ENCODE results near the gene GAREM2. TPM values are rescaled to one million over a fixed set of nuclear protein-coding genes. Genes with fewer than 3 reads are reported as not detected.

Gene GAREM2
- total and polyA plus RNA-seq, 4 donors, result 1.3 to 7.7 (median 3.8) TPM

GRCh38 chr2:26144031-26144430 is 28.9 kb upstream of the GAREM2 start:
- WGBS, 2 donors, result 62 to 71% methylated on average over 7 of the region's 7 CpGs

GRCh38 chr2:26144953-26145680 is 27.8 kb upstream of the GAREM2 start:
- WGBS, 2 donors, result 21 to 24% methylated on average over 11 of the region's 11 CpGs
- H3K36me3 ChIP-seq (ENCODE audit: control insufficient read depth in 1 of 2, insufficient read depth in 2 of 2, low read length in 1 of 2), result no peaks in the 10 kb centered on the region
- ATAC-seq (ENCODE audit: low FRiP score), result peak; percentile 54
- H3K9me3 ChIP-seq (ENCODE audit: control insufficient read depth, low read length), result no peaks in the 10 kb centered on the region
- no peaks in the 10 kb centered on the region for H3K4me1 ChIP-seq (ENCODE audit: control insufficient read depth in 1 of 2, insufficient read depth in 2 of 2, low read length in 2 of 2)
- H3K27ac ChIP-seq (ENCODE audit: low read depth in 1 of 2, low read length in 2 of 2), result no peak overlapping the region
- intact Hi-C loops (cut with DNase I), result loop anchor here (1.0 to 5.0 kb wide), 3 partner anchors 154 to 194 kb away; no protein-coding TSS in a partner anchor
- DNase-seq, result peak; percentile 59 to 79
- H3K4me3 ChIP-seq (ENCODE audit: low read length in 2 of 2), result no peak overlapping the region
- no peaks in the 10 kb centered on the region for H3K27me3 ChIP-seq (ENCODE audit: control insufficient read depth in 1 of 2, insufficient read depth in 2 of 2, low read length in 1 of 2)

More at GRCh38 chr2:26144031-26144430, 28.9 kb upstream of the GAREM2 start:
- no peaks in the 10 kb centered on the region for H3K9me3 ChIP-seq (ENCODE audit: control insufficient read depth, low read length)
- no peak for ATAC-seq (ENCODE audit: low FRiP score)
- no peaks in the 10 kb centered on the region for H3K36me3 ChIP-seq (ENCODE audit: control insufficient read depth in 1 of 2, insufficient read depth in 2 of 2, low read length in 1 of 2)
- DNase-seq, result no peak
- H3K27ac ChIP-seq (ENCODE audit: low read depth in 1 of 2, low read length in 2 of 2), result no peak overlapping the region
- H3K4me1 ChIP-seq (ENCODE audit: control insufficient read depth in 1 of 2, insufficient read depth in 2 of 2, low read length in 2 of 2), result no peaks in the 10 kb centered on the region
- intact Hi-C loops (cut with DNase I), result loop anchor here in 1 of 2 donors (2.0 kb wide), 1 partner anchor 193 kb away; no protein-coding TSS in a partner anchor
- no peak overlapping the region for H3K4me3 ChIP-seq (ENCODE audit: low read length in 2 of 2)
- H3K27me3 ChIP-seq (ENCODE audit: control insufficient read depth in 1 of 2, insufficient read depth in 2 of 2, low read length in 1 of 2), result no peaks in the 10 kb centered on the region

- 28 to 39% methylated on average over 2 of the region's 2 CpGs for WGBS, 2 donors
- intact Hi-C loops (cut with DNase I), result loop anchor here in 1 of 2 donors (5.0 kb wide), 1 partner anchor 196 kb away; no protein-coding TSS in a partner anchor
Measured at GRCh38 chr2:26148501-26148900, 24.4 kb upstream of the GAREM2 start.

GRCh38 chr2:26150243-26150642 is 22.6 kb upstream of the GAREM2 start:
- DNase-seq, result no peak
- no peak overlapping the region for H3K27ac ChIP-seq (ENCODE audit: low read depth in 1 of 2, low read length in 2 of 2)
- WGBS, 2 donors, result 79 to 82% methylated on average over 12 of the region's 12 CpGs
- no peaks in the 10 kb centered on the region for H3K4me1 ChIP-seq (ENCODE audit: control insufficient read depth in 1 of 2, insufficient read depth in 2 of 2, low read length in 2 of 2)
- H3K4me3 ChIP-seq (ENCODE audit: low read length in 2 of 2), result no peak overlapping the region
- H3K36me3 ChIP-seq (ENCODE audit: control insufficient read depth in 1 of 2, insufficient read depth in 2 of 2, low read length in 1 of 2), result no peaks in the 10 kb centered on the region
- no peaks in the 10 kb centered on the region for H3K9me3 ChIP-seq (ENCODE audit: control insufficient read depth, low read length)
- intact Hi-C loops (cut with DNase I), result no loop called here
- H3K27me3 ChIP-seq (ENCODE audit: control insufficient read depth in 1 of 2, insufficient read depth in 2 of 2, low read length in 1 of 2), result no peaks in the 10 kb centered on the region
- ATAC-seq (ENCODE audit: low FRiP score), result no peak

More at GRCh38 chr2:26148501-26148900, 24.4 kb upstream of the GAREM2 start:
- no peak overlapping the region for H3K27ac ChIP-seq (ENCODE audit: low read depth in 1 of 2, low read length in 2 of 2)
- DNase-seq (no peak), ATAC-seq (ENCODE audit: low FRiP score) (no peak)
- no peaks in the 10 kb centered on the region for H3K36me3 ChIP-seq (ENCODE audit: control insufficient read depth in 1 of 2, insufficient read depth in 2 of 2, low read length in 1 of 2)
- no peaks in the 10 kb centered on the region for H3K27me3 ChIP-seq (ENCODE audit: control insufficient read depth in 1 of 2, insufficient read depth in 2 of 2, low read length in 1 of 2)
- H3K4me1 ChIP-seq (ENCODE audit: control insufficient read depth in 1 of 2, insufficient read depth in 2 of 2, low read length in 2 of 2), result no peaks in the 10 kb centered on the region
- H3K4me3 ChIP-seq (ENCODE audit: low read length in 2 of 2), result no peak overlapping the region
- H3K9me3 ChIP-seq (ENCODE audit: control insufficient read depth, low read length), result no peaks in the 10 kb centered on the region

GRCh38 chr2:26157580-26157979 is 15.3 kb upstream of the GAREM2 start:
- WGBS, 2 donors, result 97 to 99% methylated on average over 5 of the region's 5 CpGs
- Histone ChIP-seq H3K27me3 (ENCODE audit: control insufficient read depth in 1 of 2, insufficient read depth in 2 of 2, low read length in 1 of 2) (no peaks in the 10 kb centered on the region), H3K4me1 (ENCODE audit: control insufficient read depth in 1 of 2, insufficient read depth in 2 of 2, low read length in 2 of 2) (no peaks in the 10 kb centered on the region), H3K4me3 (ENCODE audit: low read length in 2 of 2) (no peak overlapping the region), H3K36me3 (ENCODE audit: control insufficient read depth in 1 of 2, insufficient read depth in 2 of 2, low read length in 1 of 2) (no peaks in the 10 kb centered on the region), H3K9me3 (ENCODE audit: control insufficient read depth, low read length) (no peaks in the 10 kb centered on the region), H3K27ac (ENCODE audit: low read depth in 1 of 2, low read length in 2 of 2) (no peak overlapping the region)
- DNase-seq (no peak), ATAC-seq (ENCODE audit: low FRiP score) (no peak)
- intact Hi-C loops (cut with DNase I), result no loop called here

GRCh38 chr2:26161926-26162325 is 11.0 kb upstream of the GAREM2 start:
- Histone ChIP-seq H3K36me3 (ENCODE audit: control insufficient read depth in 1 of 2, insufficient read depth in 2 of 2, low read length in 1 of 2) (no peaks in the 10 kb centered on the region), H3K4me3 (ENCODE audit: low read length in 2 of 2) (no peak overlapping the region), H3K9me3 (ENCODE audit: control insufficient read depth, low read length) (no peaks in the 10 kb centered on the region), H3K4me1 (ENCODE audit: control insufficient read depth in 1 of 2, insufficient read depth in 2 of 2, low read length in 2 of 2) (no peaks in the 10 kb centered on the region), H3K27ac (ENCODE audit: low read depth in 1 of 2, low read length in 2 of 2) (no peak overlapping the region), H3K27me3 (ENCODE audit: control insufficient read depth in 1 of 2, insufficient read depth in 2 of 2, low read length in 1 of 2) (no peaks in the 10 kb centered on the region)
- no peak for DNase-seq
- intact Hi-C loops (cut with DNase I), result no loop called here
- ATAC-seq (ENCODE audit: low FRiP score), result no peak
- 92 to 95% methylated on average over 7 of the region's 7 CpGs for WGBS, 2 donors

- Histone ChIP-seq H3K27ac (ENCODE audit: low read depth in 1 of 2, low read length in 2 of 2) (no peak overlapping the region), H3K27me3 (ENCODE audit: control insufficient read depth in 1 of 2, insufficient read depth in 2 of 2, low read length in 1 of 2) (no peaks in the 10 kb centered on the region), H3K4me1 (ENCODE audit: control insufficient read depth in 1 of 2, insufficient read depth in 2 of 2, low read length in 2 of 2) (no peaks in the 10 kb centered on the region), H3K36me3 (ENCODE audit: control insufficient read depth in 1 of 2, insufficient read depth in 2 of 2, low read length in 1 of 2) (no peaks in the 10 kb centered on the region), H3K9me3 (ENCODE audit: control insufficient read depth, low read length) (no peaks in the 10 kb centered on the region), H3K4me3 (ENCODE audit: low read length in 2 of 2) (no peak overlapping the region)
- ATAC-seq (ENCODE audit: low FRiP score) (no peak), DNase-seq (no peak)
- intact Hi-C loops (cut with DNase I), result no loop called here
- 90 to 91% methylated on average over 10 of the region's 10 CpGs for WGBS, 2 donors
Measured at GRCh38 chr2:26162963-26163362, 9.9 kb upstream of the GAREM2 start.

- no peaks in the 10 kb centered on the region for H3K36me3 ChIP-seq (ENCODE audit: control insufficient read depth in 1 of 2, insufficient read depth in 2 of 2, low read length in 1 of 2)
- no peaks in the 10 kb centered on the region for H3K27me3 ChIP-seq (ENCODE audit: control insufficient read depth in 1 of 2, insufficient read depth in 2 of 2, low read length in 1 of 2)
- H3K4me3 ChIP-seq (ENCODE audit: low read length in 2 of 2), result no peak overlapping the region
- no peak overlapping the region for H3K27ac ChIP-seq (ENCODE audit: low read depth in 1 of 2, low read length in 2 of 2)
- no peaks in the 10 kb centered on the region for H3K9me3 ChIP-seq (ENCODE audit: control insufficient read depth, low read length)
- 14 to 19% methylated on average over 1 of the region's 1 CpG for WGBS, 2 donors
- ATAC-seq (ENCODE audit: low FRiP score), result no peak
- intact Hi-C loops (cut with DNase I), result no loop called here
- no peaks in the 10 kb centered on the region for H3K4me1 ChIP-seq (ENCODE audit: control insufficient read depth in 1 of 2, insufficient read depth in 2 of 2, low read length in 2 of 2)
- DNase-seq, result no peak
Measured at GRCh38 chr2:26164231-26164630, 8.7 kb upstream of the GAREM2 start.

- no peak for DNase-seq
Measured at GRCh38 chr2:26164641-26165211, 8.2 kb upstream of the GAREM2 start.

More at GRCh38 chr2:26164641-26165211, 8.2 kb upstream of the GAREM2 start:
- no peaks in the 10 kb centered on the region for H3K36me3 ChIP-seq (ENCODE audit: control insufficient read depth in 1 of 2, insufficient read depth in 2 of 2, low read length in 1 of 2)
- H3K4me3 ChIP-seq (ENCODE audit: low read length in 2 of 2), result no peak overlapping the region
- ATAC-seq (ENCODE audit: low FRiP score), result no peak
- no peaks in the 10 kb centered on the region for H3K9me3 ChIP-seq (ENCODE audit: control insufficient read depth, low read length)
- H3K27me3 ChIP-seq (ENCODE audit: control insufficient read depth in 1 of 2, insufficient read depth in 2 of 2, low read length in 1 of 2), result no peaks in the 10 kb centered on the region
- H3K27ac ChIP-seq (ENCODE audit: low read depth in 1 of 2, low read length in 2 of 2), result no peak overlapping the region
- intact Hi-C loops (cut with DNase I), result no loop called here
- WGBS, 2 donors, result 90% methylated on average over 8 of the region's 8 CpGs
- no peaks in the 10 kb centered on the region for H3K4me1 ChIP-seq (ENCODE audit: control insufficient read depth in 1 of 2, insufficient read depth in 2 of 2, low read length in 2 of 2)

Data from aorta (tissue), 5 donors.